GM12878 (cell line): ENCODE results near the gene ZNF544. TPM values are rescaled to one million over a fixed set of nuclear protein-coding genes. Genes with fewer than 3 reads are reported as not detected.

Experiments used
- ATAC-seq: fragments of 200-7000 bp; cut with Tn5 transposase; 3 replicates; pipeline ENCODE4 v1.9.1; 2020; ENCODE audit warnings: mild to moderate bottlenecking, moderate library complexity
- BruUV-seq: library from RNA; stranded (reverse); fragments of 400-500 nt; replicated peaks from 2 replicates; lab custom pipeline; 2021; lab: Mats Ljungman, UMichigan
- CTCF ChIA-PET: fragments of 300-600 bp; sonication (Branson Sonifier 250); formaldehyde crosslinking; extraction: SDS; loops from one replicate; lab custom pipeline; 2021; ENCODE audit warnings: inconsistent platforms; lab: Yijun Ruan, JAX
- POLR2A ChIA-PET: fragments of 350-600 bp; formaldehyde crosslinking; extraction: SDS; loops from one replicate; lab custom pipeline; 2021; ENCODE audit warnings: inconsistent platforms; lab: Charles Lee
- RAD21 ChIA-PET: fragments of 300-600 bp; sonication (Branson Sonifier 250); formaldehyde crosslinking; loops from one replicate; lab custom pipeline; 2023; ENCODE audit warnings: antibody characterized with exemption; ENCODE audit not compliant: unreplicated experiment; lab: Charles Lee
- SMC1A ChIA-PET: fragments of 300-600 bp; sonication (Branson Sonifier 250); formaldehyde crosslinking; loops from one replicate; lab custom pipeline; 2023; ENCODE audit not compliant: unreplicated experiment, uncharacterized antibody; lab: Charles Lee
- DNase-seq: peaks from one replicate; pipeline ENCODE4 v3.0.0-alpha.2; 2011; ENCODE audit warnings: low read depth, low spot score
- FAIRE-seq: peaks from 3 replicates; lab custom pipeline; 2011; peaks lifted over from hg19 to GRCh38; lab: Jason Lieb, UNC
- H2AFZ ChIP-seq: 2 replicates; pipeline ENCODE4 v1.6.0; 2011; ENCODE audit warnings: low read depth, low read length, control low read depth; ENCODE audit not compliant: control insufficient read depth
- H3K27ac ChIP-seq: 2 replicates; pipeline ENCODE4 v1.5.1; 2011; ENCODE audit warnings: control low read depth; ENCODE audit not compliant: control insufficient read depth, insufficient read depth
- H3K27me3 ChIP-seq, 2 experiments: replicated peaks in 1 of 2; 2 replicates each; pipeline versions ENCODE4 v1.6.0 to v1.6.1; 2011; ENCODE audit warnings: low read length in 1 of 2; ENCODE audit not compliant: control insufficient read depth in 2 of 2, insufficient read depth in 2 of 2
- H3K36me3 ChIP-seq, 2 experiments: 2 replicates each; pipeline ENCODE4 v1.5.1; 2011; ENCODE audit warnings: low read length in 1 of 2; ENCODE audit not compliant: control insufficient read depth in 2 of 2, insufficient read depth in 2 of 2
- H3K4me1 ChIP-seq: 2 replicates; pipeline ENCODE4 v1.6.1; 2011; ENCODE audit warnings: mild to moderate bottlenecking, low read length, moderate library complexity, mixed read lengths; ENCODE audit not compliant: control insufficient read depth, insufficient read depth
- H3K4me2 ChIP-seq: 2 replicates; pipeline ENCODE4 v1.6.0; 2011; ENCODE audit warnings: control low read depth; ENCODE audit not compliant: control insufficient read depth, insufficient read depth
- H3K4me3 ChIP-seq: fragments of 200-600 bp; sonication (generic); 2 replicates; pipeline ENCODE4 v1.5.1; 2016
- H3K79me2 ChIP-seq: 2 replicates; pipeline ENCODE4 v1.6.0; 2011; ENCODE audit warnings: low read length; ENCODE audit not compliant: control insufficient read depth, insufficient read depth
- H3K9ac ChIP-seq: 2 replicates; pipeline ENCODE4 v1.8.0; 2011; ENCODE audit warnings: low read length, control low read depth, mixed read lengths; ENCODE audit not compliant: control insufficient read depth, insufficient read depth
- H3K9me3 ChIP-seq: replicated peaks from 3 replicates; pipeline ENCODE4 v1.5.1; 2011; ENCODE audit warnings: mild to moderate bottlenecking, low read length; ENCODE audit not compliant: control insufficient read depth, insufficient read depth
- H4K20me1 ChIP-seq: 2 replicates; pipeline ENCODE4 v1.6.0; 2011; ENCODE audit not compliant: control insufficient read depth, insufficient read depth
- BCL3 ChIP-seq: IDR thresholded peaks from 2 replicates; pipeline ENCODE4 v1.6.1; 2011; ENCODE audit warnings: borderline replicate concordance, low read depth, mild to moderate bottlenecking, moderate library complexity, low read length; ENCODE audit not compliant: insufficient read depth, poor library complexity, severe bottlenecking
- CHD4 ChIP-seq: fragments of 200-600 bp; sonication (generic); IDR thresholded peaks from 2 replicates; pipeline ENCODE4 v1.6.1; 2016; ENCODE audit warnings: mild to moderate bottlenecking
- CREB1 ChIP-seq: IDR thresholded peaks from 2 replicates; pipeline ENCODE4 v1.6.1; 2012; ENCODE audit warnings: low read depth, mild to moderate bottlenecking, inconsistent platforms
- E2F4 ChIP-seq: IDR thresholded peaks from 2 replicates; pipeline ENCODE4 v1.6.1; 2012; ENCODE audit warnings: low read depth, low read length, improper control_type of control experiment
- ETV6 ChIP-seq, 2 experiments: fragments of 450-650 bp in 1 of 2; IDR thresholded peaks in 1 of 2; conservative IDR thresholded peaks in 1 of 2; 2 replicates each; pipeline ENCODE4 v1.6.1; 2014; ENCODE audit warnings: antibody characterized with exemption in 1 of 2, borderline replicate concordance in 1 of 2, low read depth in 1 of 2, mild to moderate bottlenecking in 1 of 2, moderate library complexity in 1 of 2
- GATAD2B ChIP-seq: fragments of 450-650 bp; conservative IDR thresholded peaks from 2 replicates; pipeline ENCODE4 v1.6.1; 2017; ENCODE audit warnings: low read depth, mild to moderate bottlenecking, moderate library complexity
- MEF2A ChIP-seq: IDR thresholded peaks from 2 replicates; pipeline ENCODE4 v1.6.1; 2011; ENCODE audit warnings: low read depth, mild to moderate bottlenecking, low read length, moderate library complexity; ENCODE audit not compliant: insufficient read depth
- PAX8 ChIP-seq: fragments of 450-650 bp; IDR thresholded peaks from 2 replicates; pipeline ENCODE4 v1.6.1; 2017; ENCODE audit warnings: mild to moderate bottlenecking, moderate library complexity
- RAD21 ChIP-seq: IDR thresholded peaks from 2 replicates; pipeline ENCODE4 v1.6.1; 2011; ENCODE audit warnings: mild to moderate bottlenecking, low read depth, low read length, moderate library complexity; ENCODE audit not compliant: insufficient read depth
- RB1 ChIP-seq: fragments of 450-650 bp; formaldehyde crosslinking; IDR thresholded peaks from 2 replicates; pipeline ENCODE4 v1.6.1; 2017; ENCODE audit warnings: mild to moderate bottlenecking, borderline replicate concordance
- SIN3A ChIP-seq: IDR thresholded peaks from 2 replicates; pipeline ENCODE4 v1.6.1; 2012; ENCODE audit warnings: low read depth, low read length, improper control_type of control experiment
- SRF ChIP-seq, 2 experiments: IDR thresholded peaks; 2 replicates each; pipeline ENCODE4 v1.6.1; 2011; ENCODE audit warnings: low read depth in 2 of 2, low read length in 2 of 2, mild to moderate bottlenecking in 1 of 2, moderate library complexity in 1 of 2
- TCF3 ChIP-seq: IDR thresholded peaks from 2 replicates; pipeline ENCODE4 v1.6.1; 2012; ENCODE audit warnings: low read depth, mild to moderate bottlenecking, low read length, borderline replicate concordance; ENCODE audit not compliant: insufficient read depth
- TCF7 ChIP-seq: IDR thresholded peaks from 2 replicates; pipeline ENCODE4 v1.6.1; 2014; ENCODE audit warnings: antibody characterized with exemption, borderline replicate concordance
- ZNF384 ChIP-seq: IDR thresholded peaks from 2 replicates; pipeline ENCODE4 v1.6.1; 2012; ENCODE audit warnings: low read depth, mild to moderate bottlenecking, low read length, improper control_type of control experiment, borderline replicate concordance
- ZNF592 ChIP-seq: fragments of 450-650 bp; IDR thresholded peaks from 2 replicates; pipeline ENCODE4 v1.6.1; 2017; ENCODE audit warnings: mild to moderate bottlenecking, moderate library complexity
- ZSCAN29 ChIP-seq: fragments of 450-650 bp; IDR thresholded peaks from 2 replicates; pipeline ENCODE4 v1.6.1; 2017; ENCODE audit warnings: mild to moderate bottlenecking, moderate library complexity
- WGBS: methylation state at CpG from one replicate; pipeline ENCODE4 v1.1.6; 2016; ENCODE audit warnings: low lambda C conversion rate; ENCODE audit not compliant: insufficient replicate concordance, insufficient coverage; ENCODE audit errors: missing lambda C conversion rate; 5-methylcytosine and 5-hydroxymethylcytosine counted together
- in situ Hi-C: fragments of 300-500 bp; cut with MboI; formaldehyde crosslinking; loops from 9 replicates; pipeline ENCODE4 v1.14.3; 2018; ENCODE audit warnings: mixed read lengths
- intact Hi-C: fragments of 100-400 bp; cut with micrococcal nuclease; formaldehyde crosslinking; loops from one replicate; pipeline ENCODE4 v1.14.2; 2022; ENCODE audit not compliant: unreplicated experiment
- polyA plus RNA-seq, 11 experiments: library from polyadenylated mRNA; depleted of rRNA in 4 of 11; unstranded in 6 of 11; stranded (reverse) in 5 of 11; fragments of >200 nt; fragmentation: Nextera tagmentation in 4 of 11; fragmentation: Illumina TruSeq in 1 of 11; extraction: Ambion mirVana in 4 of 11; extraction: Trizol in 1 of 11; gene quantifications; 1 replicate in 1 of 11; 2 replicates in 10 of 11; pipeline versions ENCODE4 v1.2.1 to v1.2.3, GENCODE V29; 2011 to 2016; ENCODE audit warnings: inconsistent platforms in 2 of 11, missing spikeins in 2 of 11, low read depth in 1 of 11
- total RNA-seq, 4 experiments: library from RNA; depleted of rRNA in 3 of 4; stranded (reverse); fragments of >200 nt in 3 of 4; fragmentation: Illumina TruSeq in 1 of 4; extraction: Trizol in 1 of 4; gene quantifications; 2 replicates each; pipeline versions ENCODE4 v1.2.1 to v1.2.3, GENCODE V29; 2013 to 2021
- TF ChIP-seq, protein P1 (sequence below): IDR thresholded peaks from 2 replicates; pipeline ENCODE4 v1.6.1; 2012; ENCODE audit warnings: low read depth, low read length, improper control_type of control experiment

ZNF544 gene
- total and polyA plus RNA-seq, 10 of the 15 experiments (the other 5 are each of a cell fraction or from before 2014, with no cell fraction given): 27.3 to 70.1 (median 42.6) TPM

GRCh38 chr19:58243351-58243750 is 14.6 kb downstream of the ZNF544 start:
- Histone ChIP-seq H3K4me3 (no peak overlapping the region), H3K79me2 (no peaks in the 10 kb centered on the region), H3K27ac (no peak overlapping the region), H2AFZ (no peak overlapping the region), H3K36me3 (peaks cover 34 to 42% of the 10 kb centered on the region in 2 experiments), H3K4me1 (no peaks in the 10 kb centered on the region), H3K4me2 (no peak overlapping the region), H3K27me3 (no peaks in the 10 kb centered on the region), H3K9me3 (peaks cover 51% of the 10 kb centered on the region; the same call in 2 of the 3 replicates), H3K9ac (no peak overlapping the region), H4K20me1 (no peaks in the 10 kb centered on the region)
- ChIA-PET RAD21 (no interaction called here), CTCF (no interaction called here), POLR2A (no interaction called here), SMC1A (no interaction called here)
- no TSS peak for BruUV-seq
- in situ Hi-C loops: no loop called here
- FAIRE-seq (no peak), DNase-seq (no peak), ATAC-seq (no peak)
- WGBS: 99% methylated on average over 6 of the region's 6 CpGs
- intact Hi-C loops: no loop called here
- TF ChIP-seq ZNF384 (no peak), ETV6 (conservative IDR thresholded peaks at IDR 0.05 in 1 of 2, IDR thresholded peaks at IDR 0.05 in 1 of 2; ENCODE audit: borderline replicate concordance in 1 of 2, low read depth in 1 of 2) (no peak), E2F4 (no peak), PAX8 (no peak), RB1 (no peak), CHD4 (no peak), BCL3 (no peak), TCF3 (no peak), TCF7 (no peak), ZSCAN29 (no peak), CREB1 (no peak), ZNF592 (no peak), SRF (IDR thresholded peaks at IDR 0.05; ENCODE audit: low read depth in 2 of 2, low read length in 2 of 2) (no peak), MEF2A (no peak), RAD21 (no peak), GATAD2B (no peak), SIN3A (no peak)
- TF ChIP-seq, protein P1, sequence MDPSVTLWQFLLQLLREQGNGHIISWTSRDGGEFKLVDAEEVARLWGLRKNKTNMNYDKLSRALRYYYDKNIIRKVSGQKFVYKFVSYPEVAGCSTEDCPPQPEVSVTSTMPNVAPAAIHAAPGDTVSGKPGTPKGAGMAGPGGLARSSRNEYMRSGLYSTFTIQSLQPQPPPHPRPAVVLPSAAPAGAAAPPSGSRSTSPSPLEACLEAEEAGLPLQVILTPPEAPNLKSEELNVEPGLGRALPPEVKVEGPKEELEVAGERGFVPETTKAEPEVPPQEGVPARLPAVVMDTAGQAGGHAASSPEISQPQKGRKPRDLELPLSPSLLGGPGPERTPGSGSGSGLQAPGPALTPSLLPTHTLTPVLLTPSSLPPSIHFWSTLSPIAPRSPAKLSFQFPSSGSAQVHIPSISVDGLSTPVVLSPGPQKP: no peak
